Panc1 (cell line): ENCODE data around the gene HRH3. TPM values are rescaled to one million over a fixed set of nuclear protein-coding genes. Genes with fewer than 3 reads are reported as not detected.

ENCODE experiments used
- ATAC-seq: fragments of 200-7000 bp; cut with Tn5 transposase; 2 replicates; pipeline ENCODE4 v1.9.1; 2020; ENCODE audit warnings: mild to moderate bottlenecking, moderate library complexity
- BruUV-seq: library from RNA; stranded (reverse); fragments of 400-500 nt; replicated peaks from 2 replicates; lab custom pipeline; 2021; lab: Mats Ljungman, UMichigan
- CTCF ChIA-PET: fragments of 300-600 bp; sonication (Branson Sonifier 250); formaldehyde crosslinking; loops from one replicate; lab custom pipeline; 2022; ENCODE audit warnings: antibody characterized with exemption; lab: Charles Lee
- POLR2A ChIA-PET: fragments of 300-600 bp; sonication (Branson Sonifier 250); formaldehyde crosslinking; loops from one replicate; lab custom pipeline; 2022; ENCODE audit warnings: antibody characterized with exemption; lab: Charles Lee
- DNase-seq: peaks from one replicate; pipeline ENCODE4 v3.0.0-alpha.2; 2010; ENCODE audit warnings: low read depth, low spot score
- H3K27ac ChIP-seq: 2 replicates; pipeline ENCODE4 v1.5.1; 2011; ENCODE audit warnings: mild to moderate bottlenecking, low read length, inconsistent platforms
- H3K27me3 ChIP-seq: fragments of 200-500 bp; sonication (Bioruptor generic); 2 replicates; pipeline ENCODE4 v1.6.0; 2014; ENCODE audit warnings: low read length, inconsistent platforms; ENCODE audit not compliant: control insufficient read depth, insufficient read depth
- H3K36me3 ChIP-seq: fragments of 200-500 bp; sonication (Bioruptor generic); 2 replicates; pipeline ENCODE4 v1.5.1; 2014; ENCODE audit warnings: inconsistent platforms, mild to moderate bottlenecking, low read length, moderate library complexity; ENCODE audit not compliant: control insufficient read depth, insufficient read depth
- H3K4me1 ChIP-seq: 2 replicates; pipeline ENCODE4 v1.5.1; 2011; ENCODE audit warnings: inconsistent platforms, mild to moderate bottlenecking, low read length, moderate library complexity; ENCODE audit not compliant: control insufficient read depth, insufficient read depth
- H3K4me3 ChIP-seq, 2 experiments: 2 replicates each; pipeline ENCODE4 v1.5.1; 2011 to 2012; ENCODE audit warnings: low read depth in 2 of 2, low read length in 2 of 2, mild to moderate bottlenecking in 2 of 2, inconsistent platforms in 1 of 2, moderate library complexity in 1 of 2
- H3K9me3 ChIP-seq: fragments of 200-500 bp; sonication (Bioruptor generic); 2 replicates; pipeline ENCODE4 v1.5.1; 2014; ENCODE audit warnings: low read depth, mild to moderate bottlenecking, inconsistent platforms, low read length, moderate library complexity; ENCODE audit not compliant: control insufficient read depth, insufficient read depth
- CTCF ChIP-seq: fragments of 450-650 bp; IDR thresholded peaks from 2 replicates; pipeline ENCODE4 v1.5.1; 2017; ENCODE audit warnings: mild to moderate bottlenecking
- POLR2AphosphoS5 ChIP-seq: IDR thresholded peaks from 2 replicates; pipeline ENCODE4 v1.6.1; 2012; ENCODE audit warnings: mild to moderate bottlenecking, low read depth, low read length, moderate library complexity
- REST ChIP-seq, 2 experiments: IDR thresholded peaks; 2 replicates each; pipeline ENCODE4 v1.6.1; 2011 to 2012; ENCODE audit warnings: low read depth in 2 of 2, control low read depth in 1 of 2, low read length in 1 of 2, mild to moderate bottlenecking in 1 of 2, moderate library complexity in 1 of 2; ENCODE audit not compliant: insufficient read depth in 1 of 2
- SIN3A ChIP-seq: IDR thresholded peaks from 2 replicates; pipeline ENCODE4 v1.6.1; 2012; ENCODE audit warnings: low read depth, mild to moderate bottlenecking, low read length, moderate library complexity, borderline replicate concordance; ENCODE audit not compliant: insufficient read depth
- TCF7L2 ChIP-seq: IDR thresholded peaks from 2 replicates; pipeline ENCODE4 v1.6.1; 2011; ENCODE audit warnings: mild to moderate bottlenecking, low read depth, low read length, inconsistent platforms
- in situ Hi-C: cut with HindIII; loops from 2 replicates; pipeline ENCODE4 v1.10.0; 2016; ENCODE audit warnings: low sequenced_read_pairs, low pct_unique_long_range_greater_than_20kb
- intact Hi-C: fragments of 100-400 bp; cut with micrococcal nuclease; formaldehyde crosslinking; loops from one replicate; pipeline ENCODE4 v1.10.0; 2022; ENCODE audit not compliant: unreplicated experiment
- total RNA-seq: library from RNA; stranded (reverse); gene quantifications from one replicate; pipeline ENCODE4 v1.2.1, GENCODE V29; 2021; ENCODE audit not compliant: unreplicated experiment

Gene HRH3
- total RNA-seq, 1 experiment from 2014 or later: 0.10 TPM

GRCh38 chr20:62165762-62166399, 54.2 kb downstream of the HRH3 start:
- H3K27me3 ChIP-seq: no peaks in the 10 kb centered on the region
- intact Hi-C loops (no loop called here), in situ Hi-C loops (no loop called here)
- CTCF ChIA-PET: interaction anchor here (0.7 kb wide), 1 partner anchor 80 kb away, joined by 10 read pairs; no protein-coding TSS in a partner anchor
- no peaks in the 10 kb centered on the region for H3K9me3 ChIP-seq
- DNase-seq: no peak
- H3K4me3 ChIP-seq: no peak overlapping the region
- no peak overlapping the region for H3K27ac ChIP-seq
- no peak for ATAC-seq
- no TSS peak for BruUV-seq
- TF ChIP-seq POLR2AphosphoS5: no peak
- no peak for TF ChIP-seq SIN3A
- no peak for TF ChIP-seq TCF7L2
- TF ChIP-seq REST (IDR thresholded peaks at IDR 0.05; ENCODE audit: insufficient read depth in 1 of 2, low read depth in 2 of 2, low read length in 1 of 2): no peak
- TF ChIP-seq CTCF: no peak
- H3K4me1 ChIP-seq: no peaks in the 10 kb centered on the region
- POLR2A ChIA-PET: no interaction called here
- no peaks in the 10 kb centered on the region; the same call in 1 of the 2 replicates for H3K36me3 ChIP-seq

Other genes with a start within 250 kb of the HRH3 start
- 21.0 TPM for gene TAF4, start 154.4 kb downstream of the HRH3 start, total RNA-seq
- 52.2 TPM for gene LSM14B, start 97.8 kb downstream of the HRH3 start, total RNA-seq
- 402 TPM for gene PSMA7, start 76.9 kb downstream of the HRH3 start, total RNA-seq
- gene SS18L1, start 76.5 kb downstream of the HRH3 start, total RNA-seq: 21.6 TPM
- gene MTG2, start 37.2 kb downstream of the HRH3 start, total RNA-seq: 56.8 TPM
- 41.4 TPM for gene OSBPL2, start 18.2 kb upstream of the HRH3 start, total RNA-seq
- gene ADRM1, start 82.7 kb upstream of the HRH3 start, total RNA-seq: 194 TPM
- 497 TPM for gene LAMA5, start 147.0 kb upstream of the HRH3 start, total RNA-seq
- 1,761 TPM for gene RPS21, start 166.8 kb upstream of the HRH3 start, total RNA-seq
- 9.8 TPM for gene CABLES2, start 187.0 kb upstream of the HRH3 start, total RNA-seq
- not detected for gene RBBP8NL, start 207.3 kb upstream of the HRH3 start, total RNA-seq